ENCODE results near the gene XCR1. TPM values are rescaled to one million over a fixed set of nuclear protein-coding genes. Genes with fewer than 3 reads are reported as not detected.

Gene XCR1
- total RNA-seq, 4 donors from 2014 or later = 0.38 to 8.2 (median 3.0) TPM

GRCh38 chr3:45995236-45996192 lies 31.8 kb downstream of the XCR1 start, which contains the start of gene FYCO1:
TSS of gene FYCO1 (minus strand) at chr3:45995824. CDS start at chr3:45984910, 10,914 bp downstream.
- 2 to 4% methylated on average over 27 to 55 of the region's 67 CpGs for WGBS, 2 donors
- DNase-seq (ENCODE audit: low spot score in 2 of 2) = peak; percentile 92 to 99
- H3K4me3 ChIP-seq (ENCODE audit: low read depth, poor library complexity, severe bottlenecking) = peak within 1 kb of the TSS; percentile 97
- intact Hi-C loops (cut with DNase I; ENCODE audit: low total_unique reads) = no loop called here
- TF ChIP-seq, protein P1, sequence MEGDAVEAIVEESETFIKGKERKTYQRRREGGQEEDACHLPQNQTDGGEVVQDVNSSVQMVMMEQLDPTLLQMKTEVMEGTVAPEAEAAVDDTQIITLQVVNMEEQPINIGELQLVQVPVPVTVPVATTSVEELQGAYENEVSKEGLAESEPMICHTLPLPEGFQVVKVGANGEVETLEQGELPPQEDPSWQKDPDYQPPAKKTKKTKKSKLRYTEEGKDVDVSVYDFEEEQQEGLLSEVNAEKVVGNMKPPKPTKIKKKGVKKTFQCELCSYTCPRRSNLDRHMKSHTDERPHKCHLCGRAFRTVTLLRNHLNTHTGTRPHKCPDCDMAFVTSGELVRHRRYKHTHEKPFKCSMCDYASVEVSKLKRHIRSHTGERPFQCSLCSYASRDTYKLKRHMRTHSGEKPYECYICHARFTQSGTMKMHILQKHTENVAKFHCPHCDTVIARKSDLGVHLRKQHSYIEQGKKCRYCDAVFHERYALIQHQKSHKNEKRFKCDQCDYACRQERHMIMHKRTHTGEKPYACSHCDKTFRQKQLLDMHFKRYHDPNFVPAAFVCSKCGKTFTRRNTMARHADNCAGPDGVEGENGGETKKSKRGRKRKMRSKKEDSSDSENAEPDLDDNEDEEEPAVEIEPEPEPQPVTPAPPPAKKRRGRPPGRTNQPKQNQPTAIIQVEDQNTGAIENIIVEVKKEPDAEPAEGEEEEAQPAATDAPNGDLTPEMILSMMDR (IDR thresholded peaks at IDR 0.05) = no peak
- peak in 1 of 2 donors; percentile 29 for TF ChIP-seq POLR2A (IDR thresholded peaks at IDR 0.05)

- peak overlapping the region; percentile 97 for H3K4me3 ChIP-seq (ENCODE audit: low read depth, poor library complexity, severe bottlenecking)
- intact Hi-C loops (cut with DNase I; ENCODE audit: low total_unique reads) = no loop called here
- TF ChIP-seq POLR2A (IDR thresholded peaks at IDR 0.05) = no peak
- TF ChIP-seq, protein P1 (IDR thresholded peaks at IDR 0.05) = no peak
- DNase-seq (ENCODE audit: low spot score in 2 of 2) = no peak
- WGBS, 2 donors = 9 to 10% methylated on average over 16 of the region's 16 CpGs
These were observed 32.7 kb downstream of the XCR1 start for GRCh38 chr3:45994419-45995235.

- TF ChIP-seq POLR2A (IDR thresholded peaks at IDR 0.05) = no peak
- TF ChIP-seq, protein P1 (IDR thresholded peaks at IDR 0.05) = no peak
- 78 to 86% methylated on average over 3 of the region's 3 CpGs for WGBS, 2 donors
- DNase-seq (ENCODE audit: low spot score in 2 of 2) = no peak
- no peak overlapping the region for H3K4me3 ChIP-seq (ENCODE audit: low read depth, poor library complexity, severe bottlenecking)
- intact Hi-C loops (cut with DNase I; ENCODE audit: low total_unique reads) = no loop called here
These were observed 33.8 kb downstream of the XCR1 start for GRCh38 chr3:45993421-45994027.

GRCh38 chr3:45992821-45993221 lies 34.5 kb downstream of the XCR1 start:
- intact Hi-C loops (cut with DNase I; ENCODE audit: low total_unique reads) = no loop called here
- DNase-seq (ENCODE audit: low spot score in 2 of 2) = no peak
- WGBS, 2 donors = 47 to 57% methylated on average over 2 of the region's 2 CpGs
- H3K4me3 ChIP-seq (ENCODE audit: low read depth, poor library complexity, severe bottlenecking) = no peak overlapping the region
- no peak for TF ChIP-seq POLR2A (IDR thresholded peaks at IDR 0.05)
- TF ChIP-seq, protein P1 (IDR thresholded peaks at IDR 0.05) = no peak

GRCh38 chr3:45992133-45992729 lies 35.1 kb downstream of the XCR1 start:
- 53 to 58% methylated on average over 2 of the region's 2 CpGs for WGBS, 2 donors
- no peak for TF ChIP-seq POLR2A (IDR thresholded peaks at IDR 0.05)
- TF ChIP-seq, protein P1 (IDR thresholded peaks at IDR 0.05) = no peak
- no peak for DNase-seq (ENCODE audit: low spot score in 2 of 2)
- intact Hi-C loops (cut with DNase I; ENCODE audit: low total_unique reads) = no loop called here
- no peak overlapping the region for H3K4me3 ChIP-seq (ENCODE audit: low read depth, poor library complexity, severe bottlenecking)
